ENCODE data around the gene C1D. TPM values are rescaled to one million over a fixed set of nuclear protein-coding genes. Genes with fewer than 3 reads are reported as not detected.

Gene C1D
- total RNA-seq, 4 donors from 2014 or later = 2.2 to 71.8 (median 30.5) TPM

GRCh38 chr2:68089961-68090360, 27.2 kb upstream of the C1D start:
- Histone ChIP-seq H3K4me1 (no peaks in the 10 kb centered on the region), H3K9me3 (no peaks in the 10 kb centered on the region), H3K27ac (no peak overlapping the region), H3K36me3 (no peaks in the 10 kb centered on the region), H3K4me3 (no peak overlapping the region), H3K27me3 (no peaks in the 10 kb centered on the region)
- TF ChIP-seq POLR2A (IDR thresholded peaks at IDR 0.05) (no peak), POLR2AphosphoS5 (IDR thresholded peaks at IDR 0.05) (no peak), EP300 (IDR thresholded peaks at IDR 0.05; ENCODE audit: low read depth) (no peak), CTCF (IDR thresholded peaks at IDR 0.05) (no peak)
- no peak for DNase-seq
- WGBS, 2 donors (ENCODE audit: low coverage in 1 of 2) = 93 to 100% methylated on average over 1 of the region's 1 CpG
- in situ Hi-C loops (cut with MboI; ENCODE audit: low pct_ligation_motif_present in 1 of 4, low pct_unique_long_range_greater_than_20kb in 1 of 4, low sequenced_read_pairs in 3 of 4) = no loop called here
- intact Hi-C loops (cut with DNase I; ENCODE audit: low total_unique reads) = no loop called here

GRCh38 chr2:68088940-68089339, 26.1 kb upstream of the C1D start:
- no peak overlapping the region for H3K27ac ChIP-seq
- H3K4me1 ChIP-seq = no peaks in the 10 kb centered on the region
- H3K9me3 ChIP-seq = no peaks in the 10 kb centered on the region
- TF ChIP-seq CTCF (IDR thresholded peaks at IDR 0.05) = no peak
- no peak for TF ChIP-seq POLR2AphosphoS5 (IDR thresholded peaks at IDR 0.05)
- no peak for TF ChIP-seq POLR2A (IDR thresholded peaks at IDR 0.05)
- TF ChIP-seq EP300 (IDR thresholded peaks at IDR 0.05; ENCODE audit: low read depth) = no peak
- H3K4me3 ChIP-seq = no peak overlapping the region
- intact Hi-C loops (cut with DNase I; ENCODE audit: low total_unique reads) = no loop called here
- in situ Hi-C loops (cut with MboI; ENCODE audit: low pct_ligation_motif_present in 1 of 4, low pct_unique_long_range_greater_than_20kb in 1 of 4, low sequenced_read_pairs in 3 of 4) = no loop called here
- DNase-seq = no peak
- no peaks in the 10 kb centered on the region for H3K27me3 ChIP-seq
- WGBS, 2 donors (ENCODE audit: low coverage in 1 of 2) = 59 to 66% methylated on average over 2 of the region's 2 CpGs
- no peaks in the 10 kb centered on the region for H3K36me3 ChIP-seq

GRCh38 chr2:68086166-68086565, 23.4 kb upstream of the C1D start:
- intact Hi-C loops (cut with DNase I; ENCODE audit: low total_unique reads) = no loop called here
- Histone ChIP-seq H3K4me3 (no peak overlapping the region), H3K36me3 (no peaks in the 10 kb centered on the region), H3K4me1 (no peaks in the 10 kb centered on the region), H3K27ac (no peak overlapping the region), H3K9me3 (no peaks in the 10 kb centered on the region), H3K27me3 (no peaks in the 10 kb centered on the region)
- DNase-seq = peak; percentile 41
- TF ChIP-seq CTCF (IDR thresholded peaks at IDR 0.05) = no peak
- TF ChIP-seq EP300 (IDR thresholded peaks at IDR 0.05; ENCODE audit: low read depth) = no peak
- TF ChIP-seq POLR2AphosphoS5 (IDR thresholded peaks at IDR 0.05) = no peak
- TF ChIP-seq POLR2A (IDR thresholded peaks at IDR 0.05) = no peak
- in situ Hi-C loops (cut with MboI; ENCODE audit: low pct_ligation_motif_present in 1 of 4, low pct_unique_long_range_greater_than_20kb in 1 of 4, low sequenced_read_pairs in 3 of 4) = no loop called here
- 40 to 62% methylated on average over 2 to 4 of the region's 4 CpGs for WGBS, 2 donors (ENCODE audit: low coverage in 1 of 2)

GRCh38 chr2:68083346-68083745, 20.5 kb upstream of the C1D start:
- TF ChIP-seq POLR2AphosphoS5 (IDR thresholded peaks at IDR 0.05) (no peak), POLR2A (IDR thresholded peaks at IDR 0.05) (no peak), EP300 (IDR thresholded peaks at IDR 0.05; ENCODE audit: low read depth) (no peak), CTCF (IDR thresholded peaks at IDR 0.05) (no peak)
- no peak overlapping the region for H3K27ac ChIP-seq
- WGBS, 2 donors (ENCODE audit: low coverage in 1 of 2) = 71 to 86% methylated on average over 1 of the region's 1 CpG
- no peak for DNase-seq
- H3K36me3 ChIP-seq = no peaks in the 10 kb centered on the region
- no peaks in the 10 kb centered on the region for H3K9me3 ChIP-seq
- no peaks in the 10 kb centered on the region for H3K4me1 ChIP-seq
- in situ Hi-C loops (cut with MboI; ENCODE audit: low pct_ligation_motif_present in 1 of 4, low pct_unique_long_range_greater_than_20kb in 1 of 4, low sequenced_read_pairs in 3 of 4) = no loop called here
- no peak overlapping the region for H3K4me3 ChIP-seq
- intact Hi-C loops (cut with DNase I; ENCODE audit: low total_unique reads) = no loop called here
- no peaks in the 10 kb centered on the region for H3K27me3 ChIP-seq
